Adrenal gland (tissue), 12 donors: Measurements from ENCODE around the gene VWA5B2. TPM values are rescaled to one million over a fixed set of nuclear protein-coding genes. Genes with fewer than 3 reads are reported as not detected.

Source experiments
- DNase-seq, 7 donors: peaks; one replicate each; pipeline ENCODE4 v3.0.0-alpha.2; 2019 to 2020
- H3K27ac ChIP-seq, 5 donors: fragments of 200-600 bp; sonication (generic) in 4 of 5; 1 replicate in 3 of 5; 2 replicates in 2 of 5; pipeline versions ENCODE4 v1.5.1 to v1.8.0; 2016 to 2020; ENCODE audit warnings: mild to moderate bottlenecking in 1 of 5
- H3K27me3 ChIP-seq: fragments of 200-600 bp; 2 replicates; pipeline ENCODE4 v1.8.0; 2021
- H3K36me3 ChIP-seq, 2 donors: fragments of 200-600 bp; replicated peaks in 1 of 2; 1 replicate in 1 of 2; 2 replicates in 1 of 2; pipeline versions ENCODE4 v1.5.1 to v1.8.0; 2018 to 2022
- H3K4me1 ChIP-seq, 2 donors: fragments of 200-600 bp; replicated peaks in 1 of 2; 1 replicate in 1 of 2; 2 replicates in 1 of 2; pipeline versions ENCODE4 v1.5.1 to v1.8.0; 2018 to 2021
- H3K4me3 ChIP-seq, 4 donors: fragments of 200-600 bp; sonication (generic) in 3 of 4; one replicate each; pipeline ENCODE4 v1.5.1; 2016 to 2018
- H3K9me3 ChIP-seq, 3 donors: fragments of 200-600 bp; sonication (generic) in 1 of 3; replicated peaks in 1 of 3; 1 replicate in 2 of 3; 2 replicates in 1 of 3; pipeline versions ENCODE4 v1.5.1 to v1.8.0; 2016 to 2021
- CTCF ChIP-seq, 6 experiments: fragments of 450-650 bp in 4 of 6; fragments of 200-600 bp in 2 of 6; sonication (generic) in 1 of 6; IDR thresholded peaks; 1 replicate in 5 of 6; 2 replicates in 1 of 6; pipeline versions ENCODE4 v1.5.1 to v1.8.0; 2016 to 2021; ENCODE audit warnings: antibody characterized with exemption in 6 of 6, mild to moderate bottlenecking in 2 of 6, moderate library complexity in 1 of 6
- POLR2A ChIP-seq, 2 donors: fragments of 450-650 bp; IDR thresholded peaks; one replicate each; pipeline ENCODE4 v1.6.1; 2017; ENCODE audit warnings: antibody characterized with exemption in 2 of 2, mild to moderate bottlenecking in 2 of 2, moderate library complexity in 1 of 2
- WGBS, 4 donors: extraction: QIAGEN DNeasy Blood & Tissue Kit in 2 of 4; methylation state at CpG; one replicate each; pipeline versions ENCODE4 v1.1.5 to v1.1.7; 2013 to 2017; 5-methylcytosine and 5-hydroxymethylcytosine counted together
- intact Hi-C, 2 donors: fragments of 100-400 bp; cut with DNase I; formaldehyde crosslinking; loops; one replicate each; pipeline versions ENCODE4 v1.14.1 to v1.15.0; 2022 to 2023
- polyA plus RNA-seq, 3 donors: library from polyadenylated mRNA; stranded (reverse); fragments of 200-250 nt in 2 of 3; fragments of 350-450 nt in 1 of 3; fragmentation: Illumina TruSeq in 1 of 3; extraction: RNeasy Lipid Tissue Mini Kit (QIAGEN cat#74804) in 1 of 3; gene quantifications; one replicate each; pipeline ENCODE4 v1.2.3, GENCODE V29; 2013 to 2014
- total RNA-seq, 9 donors: library from RNA; depleted of rRNA in 4 of 9; stranded (reverse); fragments of >200 nt in 4 of 9; fragments of 120-200 nt in 1 of 9; fragmentation: NEBNext Ultra II Directional in 1 of 9; extraction: Animal tissue kit (Norgen Biotek cat#: 25700) in 1 of 9; gene quantifications; one replicate each; pipeline versions ENCODE4 v1.1.0 to v1.2.4, GENCODE V29; 2013 to 2023
- donor health status: healthy with polysubstance abuse.
- donor health status: Bipolar disorder and iron deficiency.
- donor health status: DM: yes; HTN: yes; CAD: no.
- donor health status: DM: no; HTN: no; CAD: no.
- donor health status: DM: no; HTN: no; CAD: no.
- donor health status: DM: yes; HTN: yes; CAD: no.

The VWA5B2 gene
- total and polyA plus RNA-seq, 12 donors: 1.1 to 1,120 (median 65.8) TPM

- Histone ChIP-seq H3K27me3 (peaks cover 6% of the 10 kb centered on the region), H3K27ac (peak within 1 kb of the TSS in 1 of 5 donors; percentile 73), H3K4me1 (no peaks in the 10 kb centered on the region), H3K4me3 (peak within 1 kb of the TSS in 1 of 4 donors; percentile 33), H3K36me3 (no peaks in the 10 kb centered on the region), H3K9me3 (no peaks in the 10 kb centered on the region)
- 13 to 17% methylated on average over 53 to 57 of the region's 65 CpGs; no CpG with 5 or more reads in 2 of the 4 donors for WGBS, 4 donors
- TF ChIP-seq CTCF (IDR thresholded peaks at IDR 0.05) (no peak), POLR2A (IDR thresholded peaks at IDR 0.05) (no peak)
- DNase-seq: peak in 4 of 7 donors; percentile 46 to 70 (median 50)
- intact Hi-C loops: no loop called here
These were observed 46.9 kb downstream of the VWA5B2 start, which contains the start of gene ECE2 for GRCh38 chr3:184275961-184276910. TSS of gene ECE2 (plus strand) at chr3:184276022. CDS start at chr3:184276154, 132 bp downstream.

- DNase-seq: no peak
- H3K27me3 ChIP-seq: peaks cover 6% of the 10 kb centered on the region
- H3K4me1 ChIP-seq: no peaks in the 10 kb centered on the region
- no peak overlapping the region for H3K27ac ChIP-seq
- TF ChIP-seq CTCF (IDR thresholded peaks at IDR 0.05) (no peak), POLR2A (IDR thresholded peaks at IDR 0.05) (no peak)
- no peak overlapping the region for H3K4me3 ChIP-seq
- no peaks in the 10 kb centered on the region for H3K9me3 ChIP-seq
- no peaks in the 10 kb centered on the region for H3K36me3 ChIP-seq
- intact Hi-C loops: no loop called here
- WGBS, 4 donors: 88 to 97% (median 94%) methylated on average over 3 to 6 of the region's 6 CpGs
These were observed 48.0 kb downstream of the VWA5B2 start for GRCh38 chr3:184277366-184277765.

GRCh38 chr3:184282941-184283340, 53.6 kb downstream of the VWA5B2 start:
- no peaks in the 10 kb centered on the region for H3K36me3 ChIP-seq
- no peak overlapping the region for H3K27ac ChIP-seq
- 89 to 95% (median 94%) methylated on average over 4 of the region's 4 CpGs for WGBS, 4 donors
- no peaks in the 10 kb centered on the region for H3K9me3 ChIP-seq
- no peaks in the 10 kb centered on the region for H3K4me1 ChIP-seq
- H3K4me3 ChIP-seq: no peak overlapping the region
- intact Hi-C loops: loop anchor here in 1 of 2 donors (10.0 kb wide), 1 partner anchor 388 kb away; no protein-coding TSS in a partner anchor
- no peak for TF ChIP-seq POLR2A (IDR thresholded peaks at IDR 0.05)
- TF ChIP-seq CTCF (IDR thresholded peaks at IDR 0.05): no peak
- no peak for DNase-seq
- H3K27me3 ChIP-seq: no peaks in the 10 kb centered on the region

- WGBS, 4 donors: 84 to 90% (median 86%) methylated on average over 3 to 8 of the region's 8 CpGs
- intact Hi-C loops: loop anchor here in 1 of 2 donors (10.0 kb wide), 1 partner anchor 389 kb away; no protein-coding TSS in a partner anchor
- H3K27me3 ChIP-seq: no peaks in the 10 kb centered on the region
These were observed 54.3 kb downstream of the VWA5B2 start for GRCh38 chr3:184283681-184284080.

More at GRCh38 chr3:184283681-184284080, 54.3 kb downstream of the VWA5B2 start:
- H3K9me3 ChIP-seq: no peaks in the 10 kb centered on the region
- H3K4me1 ChIP-seq: no peaks in the 10 kb centered on the region
- no peak overlapping the region for H3K27ac ChIP-seq
- TF ChIP-seq CTCF (IDR thresholded peaks at IDR 0.05): no peak
- TF ChIP-seq POLR2A (IDR thresholded peaks at IDR 0.05): no peak
- no peaks in the 10 kb centered on the region for H3K36me3 ChIP-seq
- DNase-seq: no peak
- no peak overlapping the region for H3K4me3 ChIP-seq
